B cell (primary cell): Measurements from ENCODE around the gene PDE6H.

ENCODE experiments used
- CTCF ChIP-seq: fragments of 200-600 bp; IDR thresholded peaks from one replicate; pipeline ENCODE4 v1.8.0; 2022; ENCODE audit warnings: antibody characterized with exemption, mild to moderate bottlenecking
- EZH2 ChIP-seq: IDR thresholded peaks from 2 replicates; pipeline ENCODE4 v1.6.1; 2012; ENCODE audit warnings: borderline replicate concordance, low read depth, mild to moderate bottlenecking, moderate library complexity, low read length; ENCODE audit not compliant: insufficient read depth, poor library complexity, severe bottlenecking

- TF ChIP-seq CTCF = no peak
- TF ChIP-seq EZH2 = no peak
Observed at GRCh38 chr12:14958361-14959125, 14.3 kb upstream of the PDE6H start.
